Measurements from ENCODE around the gene ZNF44.

The ZNF44 gene

DNA sequence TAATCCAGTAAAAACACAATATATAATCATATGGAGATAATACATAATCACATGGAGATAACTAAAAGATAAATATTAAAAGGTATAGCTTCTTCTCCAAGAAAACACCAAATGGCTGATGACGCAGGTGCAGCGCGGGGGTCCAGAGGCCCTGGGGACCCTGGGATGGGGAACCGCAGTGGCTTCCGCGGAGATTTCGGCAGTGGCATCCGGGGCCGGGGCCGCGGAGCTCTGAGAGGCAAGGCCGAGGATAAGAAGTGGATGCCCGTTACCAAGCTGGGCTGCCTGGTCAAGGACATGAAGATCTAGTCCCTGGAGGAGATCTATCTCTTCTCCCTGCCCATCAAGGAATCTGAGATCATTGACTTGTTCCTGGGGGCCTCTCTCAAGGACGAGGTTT, 10.5 kb downstream of the ZNF44 start:
- Mint-ChIP-seq H3K4me1 (peaks cover 5% of the 10 kb centered on the region), H3K36me3 (peaks cover 22% of the 10 kb centered on the region), H3K4me3 (no peak overlapping the region), H3K9me3 (peaks cover 3% of the 10 kb centered on the region), H3K27ac (no peak overlapping the region), H3K27me3 (no peaks in the 10 kb centered on the region)
- DNase-seq (ENCODE audit: low spot score in 2 of 2) (no peak), ATAC-seq (ENCODE audit: low read depth) (no peak)

- peaks cover 2% of the 10 kb centered on the region for H3K4me1 Mint-ChIP-seq
Observed at GRCh38 chr19:12278713-12279112, 16.0 kb downstream of the ZNF44 start.

GRCh38 chr19:12272980-12273901, 21.4 kb downstream of the ZNF44 start:
- H3K27ac Mint-ChIP-seq = no peak overlapping the region
- peaks cover 66% of the 10 kb centered on the region for H3K36me3 Mint-ChIP-seq
- DNase-seq (ENCODE audit: low spot score in 2 of 2) (no peak), ATAC-seq (ENCODE audit: low read depth) (no peak)
- H3K4me1 Mint-ChIP-seq = no peaks in the 10 kb centered on the region
- no peak overlapping the region for H3K4me3 Mint-ChIP-seq
- H3K9me3 Mint-ChIP-seq = peaks cover 29% of the 10 kb centered on the region
- H3K27me3 Mint-ChIP-seq = no peaks in the 10 kb centered on the region

More at GRCh38 chr19:12278713-12279112, 16.0 kb downstream of the ZNF44 start:
- H3K4me3 Mint-ChIP-seq = no peak overlapping the region
- H3K27me3 Mint-ChIP-seq = no peaks in the 10 kb centered on the region
- H3K9me3 Mint-ChIP-seq = peaks cover 17% of the 10 kb centered on the region
- ATAC-seq (ENCODE audit: low read depth) = no peak
- no peak for DNase-seq (ENCODE audit: low spot score in 2 of 2)
- H3K36me3 Mint-ChIP-seq = peaks cover 50% of the 10 kb centered on the region
- no peak overlapping the region for H3K27ac Mint-ChIP-seq

DNA sequence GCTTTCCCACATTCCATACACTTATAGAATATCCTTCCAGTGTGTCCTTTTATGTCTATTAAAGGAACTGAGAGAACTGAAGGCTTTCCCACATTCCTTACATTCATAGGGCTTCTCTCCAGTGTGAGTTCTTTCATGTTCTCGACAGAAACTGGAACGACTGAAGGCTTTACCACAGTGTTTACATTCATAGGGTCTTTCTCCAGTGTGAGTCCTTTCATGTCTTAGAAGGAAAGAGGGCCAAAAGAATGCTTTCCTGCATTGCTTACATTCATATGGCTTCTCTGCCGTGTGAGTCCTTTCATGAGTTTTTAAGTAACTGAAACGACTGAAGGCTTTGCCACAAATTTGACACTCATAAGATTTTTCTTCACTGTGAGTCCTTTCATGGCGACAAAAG, 22.3 kb downstream of the ZNF44 start:
- H3K4me3 Mint-ChIP-seq = no peak overlapping the region
- H3K36me3 Mint-ChIP-seq = peaks cover 63% of the 10 kb centered on the region
- DNase-seq (ENCODE audit: low spot score in 2 of 2) (no peak), ATAC-seq (ENCODE audit: low read depth) (no peak)
- no peaks in the 10 kb centered on the region for H3K27me3 Mint-ChIP-seq
- H3K4me1 Mint-ChIP-seq = no peaks in the 10 kb centered on the region
- H3K9me3 Mint-ChIP-seq = peaks cover 28% of the 10 kb centered on the region
- no peak overlapping the region for H3K27ac Mint-ChIP-seq

- Mint-ChIP-seq H3K27me3 (no peaks in the 10 kb centered on the region), H3K36me3 (peaks cover 49% of the 10 kb centered on the region), H3K27ac (no peak overlapping the region), H3K4me3 (no peak overlapping the region), H3K4me1 (no peaks in the 10 kb centered on the region), H3K9me3 (peaks cover 23% of the 10 kb centered on the region)
- no peak for DNase-seq (ENCODE audit: low spot score in 2 of 2)
- ATAC-seq (ENCODE audit: low read depth) = no peak
Observed at GRCh38 chr19:12270854-12271253, 23.8 kb downstream of the ZNF44 start.

GRCh38 chr19:12265921-12266704, 28.6 kb downstream of the ZNF44 start:
- H3K9me3 Mint-ChIP-seq = peaks cover 15% of the 10 kb centered on the region
- DNase-seq (ENCODE audit: low spot score in 2 of 2) (no peak), ATAC-seq (ENCODE audit: low read depth) (no peak)
- H3K4me1 Mint-ChIP-seq = no peaks in the 10 kb centered on the region
- H3K36me3 Mint-ChIP-seq = peaks cover 22% of the 10 kb centered on the region
- H3K4me3 Mint-ChIP-seq = no peak overlapping the region
- H3K27me3 Mint-ChIP-seq = no peaks in the 10 kb centered on the region
- no peak overlapping the region for H3K27ac Mint-ChIP-seq

DNA sequence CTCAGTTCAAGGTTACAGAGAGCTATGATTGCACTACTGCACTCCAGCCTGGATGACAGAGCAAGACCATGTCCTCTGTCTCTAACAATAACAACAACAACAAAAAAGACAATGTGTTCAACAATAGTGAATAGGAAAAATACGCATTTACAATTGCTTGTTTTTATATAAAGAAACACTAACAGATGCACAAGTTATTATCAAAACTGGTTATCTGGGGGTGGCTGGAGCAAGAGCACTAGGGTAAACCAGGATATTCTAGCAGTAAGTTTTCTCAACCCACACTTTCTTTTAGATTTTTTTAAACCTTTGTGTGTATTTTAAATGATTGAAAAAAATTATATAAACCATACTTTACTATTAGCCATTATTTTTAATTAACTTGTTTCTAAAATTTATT, 33.1 kb downstream of the ZNF44 start:
- Mint-ChIP-seq H3K9me3 (peaks cover 7% of the 10 kb centered on the region), H3K36me3 (peaks cover 11% of the 10 kb centered on the region), H3K4me3 (no peak overlapping the region), H3K4me1 (peaks cover 6% of the 10 kb centered on the region), H3K27ac (no peak overlapping the region), H3K27me3 (no peaks in the 10 kb centered on the region)
- DNase-seq (ENCODE audit: low spot score in 2 of 2) = no peak
- no peak for ATAC-seq (ENCODE audit: low read depth)

DNA sequence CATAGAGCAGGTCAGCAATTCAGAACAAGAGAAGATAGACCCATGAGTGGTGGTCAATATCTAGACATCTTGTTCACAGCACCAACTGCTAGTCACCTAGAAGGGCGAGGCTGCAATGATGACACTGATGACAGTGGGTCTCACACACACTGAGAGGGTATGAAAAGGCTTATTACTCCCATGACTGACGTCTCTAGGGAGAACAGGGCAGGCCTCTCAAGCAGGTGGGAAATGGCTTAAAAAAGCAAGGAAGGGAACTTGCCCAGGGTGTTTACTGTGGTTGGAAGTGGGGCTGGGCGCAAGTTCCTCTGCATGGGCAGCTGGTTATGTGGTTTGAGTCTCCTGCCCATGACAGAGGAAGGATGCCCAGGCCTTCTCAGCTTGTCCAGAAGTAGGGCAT, 33.8 kb downstream of the ZNF44 start:
- Mint-ChIP-seq H3K9me3 (peaks cover 7% of the 10 kb centered on the region), H3K27ac (no peak overlapping the region), H3K36me3 (peaks cover 11% of the 10 kb centered on the region), H3K27me3 (no peaks in the 10 kb centered on the region), H3K4me3 (no peak overlapping the region), H3K4me1 (peaks cover 6% of the 10 kb centered on the region)
- ATAC-seq (ENCODE audit: low read depth) (no peak), DNase-seq (ENCODE audit: low spot score in 2 of 2) (no peak)

- no peak overlapping the region for H3K27ac Mint-ChIP-seq
- no peak overlapping the region for H3K4me3 Mint-ChIP-seq
- peaks cover 8% of the 10 kb centered on the region for H3K36me3 Mint-ChIP-seq
- no peak for ATAC-seq (ENCODE audit: low read depth)
- DNase-seq (ENCODE audit: low spot score in 2 of 2) = no peak
- peaks cover 5% of the 10 kb centered on the region for H3K9me3 Mint-ChIP-seq
- no peaks in the 10 kb centered on the region for H3K27me3 Mint-ChIP-seq
- peaks cover 6% of the 10 kb centered on the region for H3K4me1 Mint-ChIP-seq
Observed at GRCh38 chr19:12260236-12260635, 34.4 kb downstream of the ZNF44 start.

- ATAC-seq (ENCODE audit: low read depth) (no peak), DNase-seq (ENCODE audit: low spot score in 2 of 2) (no peak)
- no peak overlapping the region for H3K27ac Mint-ChIP-seq
- H3K27me3 Mint-ChIP-seq = no peaks in the 10 kb centered on the region
- peaks cover 9% of the 10 kb centered on the region for H3K9me3 Mint-ChIP-seq
- H3K4me3 Mint-ChIP-seq = no peak overlapping the region
- peaks cover 12% of the 10 kb centered on the region for H3K36me3 Mint-ChIP-seq
- H3K4me1 Mint-ChIP-seq = no peaks in the 10 kb centered on the region
Observed at GRCh38 chr19:12255372-12255771, 39.3 kb downstream of the ZNF44 start.

- DNase-seq (ENCODE audit: low spot score in 2 of 2) = no peak
- no peak overlapping the region for H3K27ac Mint-ChIP-seq
- peaks cover 15% of the 10 kb centered on the region for H3K9me3 Mint-ChIP-seq
- no peaks in the 10 kb centered on the region for H3K4me1 Mint-ChIP-seq
- no peaks in the 10 kb centered on the region for H3K27me3 Mint-ChIP-seq
- no peak for ATAC-seq (ENCODE audit: low read depth)
- peaks cover 42% of the 10 kb centered on the region for H3K36me3 Mint-ChIP-seq
- no peak overlapping the region for H3K4me3 Mint-ChIP-seq
Observed at GRCh38 chr19:12247644-12248222, 47.0 kb downstream of the ZNF44 start.

- Mint-ChIP-seq H3K9me3 (peaks cover 10% of the 10 kb centered on the region), H3K4me3 (no peak overlapping the region), H3K27me3 (no peaks in the 10 kb centered on the region), H3K36me3 (peaks cover 35% of the 10 kb centered on the region), H3K27ac (no peak overlapping the region), H3K4me1 (no peaks in the 10 kb centered on the region)
- no peak for DNase-seq (ENCODE audit: low spot score in 2 of 2)
- ATAC-seq (ENCODE audit: low read depth) = no peak
Observed at GRCh38 chr19:12244370-12244769, 50.3 kb downstream of the ZNF44 start.

- H3K4me1 Mint-ChIP-seq = no peaks in the 10 kb centered on the region
- H3K27ac Mint-ChIP-seq = no peak overlapping the region
- peaks cover 20% of the 10 kb centered on the region for H3K36me3 Mint-ChIP-seq
- H3K27me3 Mint-ChIP-seq = no peaks in the 10 kb centered on the region
- DNase-seq (ENCODE audit: low spot score in 2 of 2) (no peak), ATAC-seq (ENCODE audit: low read depth) (no peak)
- no peaks in the 10 kb centered on the region for H3K9me3 Mint-ChIP-seq
- H3K4me3 Mint-ChIP-seq = no peak overlapping the region
Observed at GRCh38 chr19:12237143-12237839, 57.4 kb downstream of the ZNF44 start.

DNA sequence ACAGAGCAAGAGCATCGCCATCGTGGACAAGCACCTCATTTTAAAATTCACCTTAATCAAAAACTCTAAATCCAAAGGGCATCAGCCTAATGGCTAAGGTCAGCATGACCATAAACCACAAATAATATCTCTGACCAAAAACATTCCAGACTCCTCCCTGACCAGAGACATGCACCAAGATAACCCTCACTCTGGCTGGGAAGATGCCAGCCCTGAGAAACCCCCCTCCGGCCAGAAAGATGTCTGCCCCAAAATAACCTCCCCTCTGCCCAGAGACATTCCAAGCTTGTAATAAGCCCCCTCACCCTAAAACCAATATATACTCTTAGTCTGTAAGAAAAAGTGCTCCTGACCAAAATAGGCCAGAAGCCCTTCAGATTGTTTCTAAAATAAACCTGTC, 61.7 kb downstream of the ZNF44 start:
- Mint-ChIP-seq H3K9me3 (peaks cover 5% of the 10 kb centered on the region), H3K27me3 (no peaks in the 10 kb centered on the region), H3K4me1 (no peaks in the 10 kb centered on the region), H3K4me3 (no peak overlapping the region), H3K36me3 (peaks cover 30% of the 10 kb centered on the region), H3K27ac (no peak overlapping the region)
- ATAC-seq (ENCODE audit: low read depth) (no peak), DNase-seq (ENCODE audit: low spot score in 2 of 2) (no peak)

All from memory B cell (primary cell).